Measurements from ENCODE around the gene AKR7A2.

GRCh38 chr1:19321071-19321470 is 9.1 kb upstream of the AKR7A2 start:
- TF ChIP-seq, protein P1, sequence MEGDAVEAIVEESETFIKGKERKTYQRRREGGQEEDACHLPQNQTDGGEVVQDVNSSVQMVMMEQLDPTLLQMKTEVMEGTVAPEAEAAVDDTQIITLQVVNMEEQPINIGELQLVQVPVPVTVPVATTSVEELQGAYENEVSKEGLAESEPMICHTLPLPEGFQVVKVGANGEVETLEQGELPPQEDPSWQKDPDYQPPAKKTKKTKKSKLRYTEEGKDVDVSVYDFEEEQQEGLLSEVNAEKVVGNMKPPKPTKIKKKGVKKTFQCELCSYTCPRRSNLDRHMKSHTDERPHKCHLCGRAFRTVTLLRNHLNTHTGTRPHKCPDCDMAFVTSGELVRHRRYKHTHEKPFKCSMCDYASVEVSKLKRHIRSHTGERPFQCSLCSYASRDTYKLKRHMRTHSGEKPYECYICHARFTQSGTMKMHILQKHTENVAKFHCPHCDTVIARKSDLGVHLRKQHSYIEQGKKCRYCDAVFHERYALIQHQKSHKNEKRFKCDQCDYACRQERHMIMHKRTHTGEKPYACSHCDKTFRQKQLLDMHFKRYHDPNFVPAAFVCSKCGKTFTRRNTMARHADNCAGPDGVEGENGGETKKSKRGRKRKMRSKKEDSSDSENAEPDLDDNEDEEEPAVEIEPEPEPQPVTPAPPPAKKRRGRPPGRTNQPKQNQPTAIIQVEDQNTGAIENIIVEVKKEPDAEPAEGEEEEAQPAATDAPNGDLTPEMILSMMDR (IDR thresholded peaks at IDR 0.05) = no peak
- no peak for TF ChIP-seq EP300 (IDR thresholded peaks at IDR 0.05)

All from tibial nerve (tissue), 4 donors.